HG02870 (cell line): ENCODE results near the gene ZER1.
"Not testable (repeated sequence)": the region's sequence is repeated elsewhere in the genome, so short reads cannot be mapped to it uniquely, and the experiment has no call there.

Experiments used
- ATAC-seq: cut with Tn5 transposase; IDR thresholded peaks from one replicate; pipeline ENCODE4 v1.9.1; 2021; ENCODE audit warnings: mild to moderate bottlenecking, moderate library complexity; ENCODE audit not compliant: unreplicated experiment

The ZER1 gene

DNA sequence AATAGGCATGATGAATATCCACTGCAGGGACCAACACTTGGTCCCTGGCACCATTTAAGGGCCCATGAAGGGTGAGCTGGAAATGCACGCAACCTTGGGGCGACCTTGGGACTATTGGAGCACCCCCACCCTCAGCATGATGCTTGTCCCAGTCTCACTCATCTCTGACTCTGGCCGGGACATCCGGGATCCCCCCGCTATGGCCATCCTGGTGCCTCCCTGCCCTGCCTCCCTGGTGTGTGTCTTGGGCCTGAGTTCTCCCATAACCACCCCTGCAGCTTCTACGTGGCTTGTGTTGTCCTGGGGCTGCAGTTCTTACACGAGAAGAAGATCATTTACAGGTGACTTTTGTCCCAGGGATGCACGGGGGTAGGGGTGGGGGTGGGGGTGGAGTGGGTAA lies 53.7 kb downstream of the ZER1 start:
- ATAC-seq: no peak

GRCh38 chr9:128716581-128717254 lies 55.0 kb downstream of the ZER1 start:
- no peak for ATAC-seq

DNA sequence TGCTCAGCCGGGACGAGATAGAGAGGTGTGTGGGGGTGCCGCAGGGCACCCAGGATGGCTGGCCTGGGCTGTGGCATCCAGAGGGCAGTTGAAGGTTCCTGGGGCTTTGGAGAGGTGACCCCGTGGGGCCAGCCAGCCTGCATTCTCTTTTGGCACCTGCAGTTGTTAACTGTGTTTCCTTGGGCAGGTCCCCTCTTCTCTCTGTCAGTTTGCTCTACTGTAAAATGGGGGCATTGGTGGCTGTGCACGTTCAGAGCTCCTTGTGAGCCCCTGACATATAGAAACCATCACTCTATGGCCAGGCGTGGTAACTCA lies 56.3 kb downstream of the ZER1 start:
- ATAC-seq: no peak

- ATAC-seq: no peak
Observed at GRCh38 chr9:128714586-128715435, 56.9 kb downstream of the ZER1 start.

GRCh38 chr9:128713941-128714573 lies 57.7 kb downstream of the ZER1 start:
- no peak for ATAC-seq

- ATAC-seq: no peak
Observed at GRCh38 chr9:128713411-128713780, 58.3 kb downstream of the ZER1 start.

GRCh38 chr9:128712451-128713410 lies 59.0 kb downstream of the ZER1 start:
- ATAC-seq: no peak

DNA sequence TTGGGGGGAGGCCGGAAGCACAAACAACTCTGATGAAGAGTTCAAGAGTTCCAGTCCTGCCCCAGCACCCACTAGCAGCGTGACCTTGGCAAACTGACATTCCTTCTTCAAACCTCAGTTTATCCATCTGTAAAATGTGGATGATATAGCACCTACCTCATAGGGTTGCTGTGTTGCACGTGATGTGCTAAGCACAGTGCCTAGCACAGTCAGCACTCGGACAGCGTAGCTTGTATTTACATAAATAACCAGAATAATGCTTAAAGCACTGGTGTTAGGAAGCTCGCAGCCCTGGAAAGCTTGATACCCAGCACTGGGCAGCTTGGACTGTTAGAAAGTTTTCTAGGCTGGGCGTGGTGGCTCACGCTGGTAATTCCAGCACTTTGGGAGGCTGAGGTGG lies 64.3 kb downstream of the ZER1 start:
- no peak for ATAC-seq

DNA sequence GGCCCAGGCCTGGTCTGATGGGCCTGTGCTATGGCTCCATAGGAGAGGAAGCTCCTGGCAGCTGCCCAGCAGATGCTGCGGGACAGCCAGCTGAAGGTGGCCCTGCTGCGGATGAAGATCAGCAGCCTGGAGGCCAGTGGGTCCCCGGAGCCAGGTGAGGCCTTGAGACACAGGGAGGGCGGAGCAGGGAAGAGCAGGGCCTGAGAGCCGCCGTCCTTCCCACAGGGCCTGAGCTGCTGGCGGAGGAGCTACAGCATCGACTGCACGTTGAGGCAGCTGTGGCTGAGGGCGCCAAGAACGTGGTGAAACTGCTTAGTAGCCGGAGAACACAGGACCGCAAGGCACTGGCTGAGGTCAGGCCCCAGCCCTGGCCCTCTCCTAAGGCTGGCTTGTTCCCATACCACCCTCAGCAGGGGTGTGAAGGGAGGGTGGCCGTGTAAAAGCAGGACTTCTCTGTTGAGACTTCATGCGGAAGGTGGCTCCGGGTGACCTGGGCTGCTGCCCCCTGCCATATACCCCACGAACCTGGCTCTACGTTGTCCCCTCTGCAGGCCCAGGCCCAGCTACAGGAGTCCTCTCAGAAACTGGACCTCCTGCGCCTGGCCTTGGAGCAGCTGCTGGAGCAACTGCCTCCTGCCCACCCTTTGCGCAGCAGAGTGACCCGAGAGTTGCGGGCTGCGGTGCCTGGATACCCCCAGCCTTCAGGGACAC lies 64.9 kb downstream of the ZER1 start:
- no peak for ATAC-seq

GRCh38 chr9:128706045-128706444 lies 65.7 kb downstream of the ZER1 start:
- no peak for ATAC-seq

GRCh38 chr9:128705051-128705965 lies 66.4 kb downstream of the ZER1 start:
- ATAC-seq: no peak

DNA sequence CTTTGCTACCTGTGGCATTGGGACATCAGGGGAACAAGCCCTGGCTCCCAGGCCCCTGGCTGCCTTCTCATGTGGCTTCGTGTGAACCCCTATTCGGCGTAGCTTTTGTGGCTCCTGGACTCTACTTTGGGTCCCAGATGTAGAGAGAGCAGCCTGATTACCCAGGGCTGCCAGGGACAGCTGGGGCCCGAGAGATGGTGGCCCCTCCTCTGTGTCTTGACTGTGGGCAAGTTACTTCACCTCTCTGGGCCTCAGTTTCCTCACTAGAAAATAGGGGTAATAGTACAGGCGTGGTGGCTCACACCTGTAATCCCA lies 67.4 kb downstream of the ZER1 start:
- ATAC-seq: no peak

DNA sequence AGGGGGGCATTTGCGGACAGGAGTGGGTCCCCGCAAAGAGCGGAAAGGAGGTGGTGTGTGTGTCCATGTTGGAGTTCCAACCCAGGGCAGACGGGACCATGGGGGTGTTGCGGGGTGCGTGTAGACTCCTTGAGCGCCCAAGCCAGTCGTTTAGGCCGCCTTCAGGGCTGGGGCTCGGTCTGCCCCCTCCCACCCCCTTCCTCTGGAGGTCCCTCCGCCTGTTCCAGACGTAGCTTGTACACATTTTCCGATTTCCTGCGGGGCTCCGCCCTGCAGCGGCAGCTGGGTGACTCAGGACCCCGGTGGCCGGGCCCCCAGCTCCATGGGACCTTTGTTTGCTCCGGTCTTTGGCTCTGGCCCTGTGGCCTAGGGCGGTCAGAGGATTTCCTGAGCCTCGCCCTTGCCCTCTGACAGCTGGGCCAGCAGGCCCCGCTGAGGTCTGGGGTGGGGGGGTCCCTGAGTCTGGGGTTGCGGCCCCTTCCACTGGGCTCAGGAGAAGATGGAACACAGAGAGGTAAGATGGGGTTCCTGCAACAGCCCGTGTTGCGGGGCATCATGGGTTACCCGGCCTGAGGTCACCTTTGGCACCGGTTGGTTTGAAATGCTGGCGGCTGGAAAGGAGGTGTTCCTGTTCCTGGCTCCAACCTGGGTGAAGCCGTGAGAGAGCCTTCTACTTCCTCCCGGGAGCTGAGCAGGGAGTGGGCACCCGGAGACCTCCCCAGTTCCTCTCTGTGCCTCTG lies 67.9 kb downstream of the ZER1 start:
- ATAC-seq: no peak

DNA sequence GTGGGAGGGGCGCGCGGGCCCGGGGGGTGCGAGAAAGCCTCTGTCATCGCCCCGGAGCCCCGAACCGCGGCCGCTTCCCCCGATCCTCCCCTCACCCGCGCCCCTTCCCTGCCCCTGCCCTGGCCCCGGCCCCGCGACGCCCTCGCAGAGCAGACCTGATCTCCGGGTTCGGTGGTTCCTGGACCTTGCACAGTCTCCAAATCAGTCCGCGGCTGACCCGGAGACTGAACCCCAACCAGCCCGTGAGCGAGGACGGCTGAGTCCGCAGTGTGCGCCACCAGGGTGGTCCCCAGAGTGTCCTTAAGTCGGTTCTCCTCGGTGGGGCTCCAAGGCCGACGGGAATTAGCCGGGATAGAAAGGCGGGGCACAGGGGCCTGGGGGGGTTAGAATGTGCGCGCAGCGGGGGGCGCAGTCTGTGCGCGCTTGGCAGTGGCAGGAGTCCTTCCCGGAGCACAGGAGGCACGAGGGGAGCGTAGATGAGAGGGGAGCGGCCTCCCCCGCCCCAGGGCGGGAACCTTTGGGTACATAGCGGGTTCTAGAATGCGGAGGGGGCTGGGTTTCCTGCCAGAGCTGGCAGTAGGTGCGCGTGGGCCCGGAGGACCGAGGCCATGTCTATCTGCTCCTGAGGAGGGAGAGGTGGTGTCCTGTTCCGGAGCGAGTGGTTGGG lies 68.6 kb downstream of the ZER1 start:
- ATAC-seq: peak; percentile 13

DNA sequence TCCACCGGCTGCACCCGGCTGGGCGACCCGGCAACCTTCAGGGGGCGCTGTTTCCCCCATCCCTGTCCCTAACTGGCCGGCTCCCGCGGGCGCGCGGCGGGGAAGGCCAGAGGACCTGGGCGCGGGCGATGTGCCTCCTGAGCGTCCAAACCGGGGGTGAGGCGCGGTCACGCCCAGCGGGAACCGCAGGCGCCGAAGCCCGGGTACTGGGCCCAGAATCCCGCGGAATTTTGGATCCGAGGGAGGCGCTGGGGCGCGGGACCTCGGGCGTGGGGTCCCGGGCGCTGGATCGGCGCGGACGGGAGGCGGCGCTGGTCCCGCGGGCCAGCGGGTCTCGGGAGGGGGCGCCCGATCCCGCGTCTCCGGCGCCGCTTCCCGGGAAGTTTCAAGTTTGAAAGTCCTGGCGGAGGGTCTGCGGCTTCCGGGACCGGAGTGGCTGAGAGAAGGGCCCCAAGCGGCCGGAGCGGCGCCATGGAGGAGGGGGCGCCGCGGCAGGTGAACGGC lies 69.2 kb downstream of the ZER1 start, which contains the start of gene PKN3:
PKN3 (plus strand) TSS at position 59 of the 504 bp plus-strand sequence; CDS start at position 472, 413 bp downstream.
- ATAC-seq: peak; percentile 56

DNA sequence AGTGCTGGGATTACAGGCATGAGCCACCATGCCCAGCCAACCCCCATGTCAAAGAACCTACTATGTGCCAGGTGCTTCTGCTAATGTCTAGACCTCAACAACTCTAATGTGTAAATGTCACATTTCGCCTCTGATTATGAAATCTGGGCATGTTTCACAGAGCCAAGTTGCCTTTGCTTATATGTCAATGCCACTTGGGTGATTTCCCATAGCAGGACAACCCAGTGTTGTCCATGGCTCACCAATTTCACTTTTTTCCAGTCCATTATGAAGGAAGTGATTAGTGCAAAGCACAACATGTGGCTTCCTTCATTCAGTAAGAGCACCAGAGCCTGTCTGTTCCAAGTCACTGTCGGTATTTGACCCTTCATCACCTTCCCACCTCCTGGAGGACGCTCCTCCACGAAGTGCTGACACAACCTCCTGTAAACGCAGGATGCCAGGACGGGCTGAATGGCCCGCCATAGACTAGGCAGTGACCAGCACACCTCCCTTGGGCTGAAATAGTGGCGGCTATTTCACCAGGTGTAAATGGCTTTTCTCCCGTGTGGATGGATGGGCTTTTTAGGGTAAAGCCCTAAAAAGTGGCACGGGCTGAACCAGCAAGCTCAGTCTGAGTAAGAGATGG lies 70.4 kb downstream of the ZER1 start:
- ATAC-seq: no peak

DNA sequence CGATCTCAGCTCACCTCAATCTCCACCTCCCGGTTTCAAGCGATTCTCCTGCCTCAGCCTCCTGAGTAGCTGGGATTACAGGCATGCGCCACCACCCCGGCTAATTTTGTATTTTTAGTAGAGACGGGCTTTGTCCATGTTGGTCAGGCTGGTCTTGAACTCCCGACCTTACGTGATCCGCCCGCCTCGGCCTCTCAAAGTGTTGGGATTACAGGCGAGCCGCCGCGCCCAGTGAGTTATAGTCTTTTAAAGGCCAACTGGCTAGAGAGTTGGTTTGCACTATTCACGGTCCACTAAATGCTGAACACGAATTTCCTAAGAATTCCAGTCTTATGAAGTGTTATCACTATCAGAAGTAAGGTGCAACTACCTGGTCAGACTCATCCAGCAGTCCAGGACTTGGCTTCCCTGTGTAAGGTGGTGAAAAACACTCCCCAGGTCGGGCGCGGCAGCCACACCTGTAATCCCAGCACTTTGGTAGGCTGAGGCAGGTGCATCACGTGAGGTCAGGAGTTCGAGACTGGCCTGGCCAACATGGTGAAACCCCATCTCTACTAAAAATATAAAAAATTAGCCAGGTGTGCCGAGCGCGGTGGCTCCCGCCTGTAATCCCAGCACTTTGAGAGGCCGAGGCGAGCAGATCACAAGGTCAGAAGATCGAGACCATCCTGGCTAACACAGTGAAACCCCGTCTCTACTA lies 72.5 kb downstream of the ZER1 start:
- ATAC-seq: not testable (repeated sequence)
